PC-9 (cell line): ENCODE data around the gene JADE1.

Experiments
- CTCF ChIP-seq: fragments of 200-600 bp; sonication (generic); conservative IDR thresholded peaks from 2 replicates; pipeline ENCODE4 v1.6.1; 2017; ENCODE audit warnings: mixed run types, antibody characterized with exemption, mild to moderate bottlenecking, moderate library complexity
- EZH2 ChIP-seq: fragments of 200-600 bp; sonication (generic); IDR thresholded peaks from 2 replicates; pipeline ENCODE4 v1.8.0; 2017; ENCODE audit warnings: antibody characterized with exemption, low read depth

GRCh38 chr4:128862608-128863311, 53.3 kb downstream of the JADE1 start:
- TF ChIP-seq CTCF (no peak), EZH2 (no peak)
